HEK293 (cell line): Measurements from ENCODE around the gene CUL9.

Experiments
- CTCF ChIA-PET: fragments of 350-600 bp; formaldehyde crosslinking; extraction: SDS; loops from one replicate; lab custom pipeline; 2021; ENCODE audit warnings: antibody characterized with exemption; lab: Yijun Ruan, JAX
- POLR2A ChIA-PET: fragments of 300-600 bp; formaldehyde crosslinking; extraction: SDS; loops from one replicate; lab custom pipeline; 2020; ENCODE audit warnings: antibody characterized with exemption, inconsistent platforms; lab: Yijun Ruan, JAX
- H3K27ac ChIP-seq: fragments of 200-500 bp; sonication (Bioruptor generic); 2 replicates; pipeline ENCODE4 v1.5.1; 2014; ENCODE audit warnings: low read depth, low read length, control low read depth, inconsistent platforms; ENCODE audit errors: extremely low read depth
- H3K36me3 ChIP-seq, 2 experiments: fragments of 200-500 bp in 1 of 2; sonication (Bioruptor generic) in 1 of 2; 1 replicate in 1 of 2; 2 replicates in 1 of 2; pipeline ENCODE4 v1.5.1; 2014 to 2017; ENCODE audit warnings: inconsistent platforms in 2 of 2, low read length in 2 of 2; ENCODE audit not compliant: control insufficient read depth in 2 of 2, insufficient read depth in 1 of 2
- H3K4me1 ChIP-seq: fragments of 200-500 bp; sonication (Bioruptor generic); 2 replicates; pipeline ENCODE4 v1.5.1; 2014; ENCODE audit warnings: mild to moderate bottlenecking, low read length, inconsistent platforms; ENCODE audit not compliant: control insufficient read depth, insufficient read depth
- H3K4me3 ChIP-seq: 2 replicates; pipeline ENCODE4 v1.5.1; 2011; ENCODE audit warnings: low read depth, mild to moderate bottlenecking, control low read depth, low read length, moderate library complexity
- H3K9me3 ChIP-seq: fragments of 200-500 bp; sonication (Bioruptor generic); 2 replicates; pipeline ENCODE4 v1.5.1; 2014; ENCODE audit warnings: low read depth, low read length, inconsistent platforms; ENCODE audit not compliant: control insufficient read depth, insufficient read depth
- PRDM2 ChIP-seq: fragments of 450-650 bp; formaldehyde crosslinking; IDR thresholded peaks from 2 replicates; pipeline ENCODE4 v1.5.1; 2016; ENCODE audit warnings: missing biosample characterization, missing genetic modification characterization, borderline replicate concordance
- RBAK ChIP-seq: fragments of 450-650 bp; formaldehyde crosslinking; IDR thresholded peaks from 2 replicates; pipeline ENCODE4 v1.5.1; 2016; ENCODE audit warnings: missing biosample characterization, missing genetic modification characterization
- SCRT2 ChIP-seq: fragments of 450-650 bp; formaldehyde crosslinking; IDR thresholded peaks from 2 replicates; pipeline ENCODE4 v1.5.1; 2016; ENCODE audit warnings: missing biosample characterization, missing genetic modification characterization
- SP2 ChIP-seq: fragments of 450-650 bp; formaldehyde crosslinking; IDR thresholded peaks from 2 replicates; pipeline ENCODE4 v1.5.1; 2016; ENCODE audit warnings: missing biosample characterization, missing genetic modification characterization
- YY1 ChIP-seq: fragments of 450-650 bp; formaldehyde crosslinking; IDR thresholded peaks from 2 replicates; pipeline ENCODE4 v1.5.1; 2018; ENCODE audit warnings: missing biosample characterization, missing genetic modification characterization
- ZBTB10 ChIP-seq: fragments of 450-650 bp; formaldehyde crosslinking; IDR thresholded peaks from 2 replicates; pipeline ENCODE4 v1.5.1; 2016; ENCODE audit warnings: missing biosample characterization, missing genetic modification characterization
- ZBTB20 ChIP-seq: fragments of 450-650 bp; formaldehyde crosslinking; IDR thresholded peaks from 2 replicates; pipeline ENCODE4 v1.5.1; 2016; ENCODE audit warnings: missing biosample characterization, missing genetic modification characterization
- ZBTB44 ChIP-seq: fragments of 450-650 bp; IDR thresholded peaks from 2 replicates; pipeline ENCODE4 v1.5.1; 2018; ENCODE audit warnings: missing biosample characterization, mild to moderate bottlenecking, missing genetic modification characterization
- ZNF19 ChIP-seq: fragments of 450-650 bp; formaldehyde crosslinking; IDR thresholded peaks from 2 replicates; pipeline ENCODE4; 2016; ENCODE audit warnings: missing biosample characterization, missing genetic modification characterization, low read depth
- ZNF529 ChIP-seq: fragments of 450-650 bp; formaldehyde crosslinking; IDR thresholded peaks from 2 replicates; pipeline ENCODE4 v1.5.1; 2017; ENCODE audit warnings: missing genetic modification characterization, missing biosample characterization; ENCODE audit not compliant: insufficient replicate concordance
- ZNF548 ChIP-seq: fragments of 450-650 bp; formaldehyde crosslinking; IDR thresholded peaks from 2 replicates; pipeline ENCODE4 v1.5.1; 2016; ENCODE audit warnings: missing biosample characterization, missing genetic modification characterization
- ZNF645 ChIP-seq: fragments of 450-650 bp; formaldehyde crosslinking; IDR thresholded peaks from 2 replicates; pipeline ENCODE4; 2016; ENCODE audit warnings: missing biosample characterization, missing genetic modification characterization
- ZSCAN5A ChIP-seq: fragments of 450-650 bp; formaldehyde crosslinking; IDR thresholded peaks from 2 replicates; pipeline ENCODE4 v1.5.1; 2016; ENCODE audit warnings: missing biosample characterization, missing genetic modification characterization

The CUL9 gene

GRCh38 chr6:43178951-43179830, 2.8 kb upstream of the CUL9 start:
- H3K36me3 ChIP-seq: peaks cover 25 to 57% of the 10 kb centered on the region in 2 experiments
- ChIA-PET POLR2A (interaction anchor here (0.6 to 0.7 kb wide), 3 partner anchors 12 to 257 kb away, joined by 3 to 4 read pairs (median 4); no protein-coding TSS in a partner anchor), CTCF (interaction anchor here (0.6 kb wide), 1 partner anchor 128 kb away, joined by 3 read pairs; no protein-coding TSS in a partner anchor)

GRCh38 chr6:43180058-43180457, 1.9 kb upstream of the CUL9 start:
- H3K9me3 ChIP-seq: no peaks in the 10 kb centered on the region
- no peak overlapping the region for H3K4me3 ChIP-seq
- no peak overlapping the region for H3K27ac ChIP-seq
- ChIA-PET CTCF (interaction anchor here (0.6 to 1.5 kb wide), 2 partner anchors 8 to 127 kb away, joined by 3 to 4 read pairs; no protein-coding TSS in a partner anchor), POLR2A (interaction anchor here (0.6 to 0.7 kb wide), 4 partner anchors 11 to 257 kb away, joined by 3 to 4 read pairs (median 4); no protein-coding TSS in a partner anchor)
- H3K4me1 ChIP-seq: peaks cover 3% of the 10 kb centered on the region
- peaks cover 23 to 59% of the 10 kb centered on the region in 2 experiments for H3K36me3 ChIP-seq
- TF ChIP-seq RBAK (tag by site-specific recombination) (no peak), ZNF548 (tag by site-specific recombination) (no peak), ZNF529 (tag by site-specific recombination) (no peak), ZBTB44 (peak; percentile 75), ZBTB10 (tag by site-specific recombination) (no peak), ZNF645 (tag by site-specific recombination) (no peak), ZBTB20 (peak; percentile 46), ZNF19 (no peak), ZSCAN5A (tag by site-specific recombination) (no peak), PRDM2 (tag by site-specific recombination) (no peak)

More at GRCh38 chr6:43178951-43179830, 2.8 kb upstream of the CUL9 start:
- H3K4me1 ChIP-seq: peaks cover 7% of the 10 kb centered on the region
- TF ChIP-seq ZBTB10 (tag by site-specific recombination) (0 out of 2 replicates have a peak, but pooled peaks have one; percentile 39), SCRT2 (tag by site-specific recombination) (peak; percentile 67), SP2 (peak; percentile 28; the same call in 1 of the 2 replicates), YY1 (tag by site-specific recombination) (no peak)
- H3K4me3 ChIP-seq: no peak overlapping the region
- H3K9me3 ChIP-seq: no peaks in the 10 kb centered on the region
- no peak overlapping the region for H3K27ac ChIP-seq
